Loucy (cell line): Measurements from ENCODE around the gene DCAF11.

Experiments used
- H2AFZ ChIP-seq: fragments of 200-600 bp; sonication (generic); 2 replicates; pipeline ENCODE4 v1.6.0; 2016; ENCODE audit warnings: antibody characterized with exemption, mild to moderate bottlenecking, low read length, moderate library complexity
- H3F3A ChIP-seq: fragments of 200-600 bp; 2 replicates; pipeline ENCODE4 v1.6.0; 2016; ENCODE audit warnings: antibody characterized with exemption, low read depth, mild to moderate bottlenecking
- H3K27me3 ChIP-seq: fragments of 200-600 bp; sonication (generic); 2 replicates; pipeline ENCODE4 v1.6.1; 2014; ENCODE audit warnings: low read length, mild to moderate bottlenecking; ENCODE audit not compliant: insufficient read depth, poor library complexity, severe bottlenecking
- H3K36me3 ChIP-seq: fragments of 200-600 bp; sonication (generic); 2 replicates; pipeline ENCODE4 v1.6.1; 2016; ENCODE audit warnings: low read length; ENCODE audit not compliant: insufficient read depth
- H3K4me1 ChIP-seq: fragments of 200-600 bp; sonication (generic); 2 replicates; pipeline ENCODE4 v1.5.1; 2014; ENCODE audit warnings: low read length, mild to moderate bottlenecking; ENCODE audit not compliant: insufficient read depth, poor library complexity, severe bottlenecking
- H3K4me2 ChIP-seq: fragments of 200-600 bp; sonication (generic); 2 replicates; pipeline ENCODE4 v1.6.0; 2014; ENCODE audit warnings: antibody characterized with exemption, low read length, low read depth, mild to moderate bottlenecking; ENCODE audit not compliant: poor library complexity, severe bottlenecking
- H3K4me3 ChIP-seq: fragments of 200-600 bp; sonication (generic); 2 replicates; pipeline ENCODE4 v1.5.1; 2014; ENCODE audit warnings: low read length, mild to moderate bottlenecking, mixed read lengths; ENCODE audit not compliant: poor library complexity, severe bottlenecking
- H3K79me2 ChIP-seq: fragments of 200-600 bp; sonication (generic); 2 replicates; pipeline ENCODE4 v1.6.1; 2014; ENCODE audit warnings: low read length; ENCODE audit not compliant: insufficient read depth
- H3K9ac ChIP-seq: fragments of 200-600 bp; sonication (generic); 2 replicates; pipeline ENCODE4 v1.6.0; 2014; ENCODE audit warnings: mild to moderate bottlenecking, low read depth, low read length, moderate library complexity; ENCODE audit not compliant: poor library complexity, severe bottlenecking
- H3K9me2 ChIP-seq: fragments of 200-600 bp; sonication (generic); replicated peaks from 2 replicates; pipeline ENCODE4 v1.6.1; 2016; ENCODE audit warnings: low read depth, low read length, mixed read lengths
- H3K9me3 ChIP-seq: fragments of 200-600 bp; sonication (generic); 2 replicates; pipeline ENCODE4 v1.6.1; 2014; ENCODE audit warnings: mild to moderate bottlenecking, antibody characterized with exemption, low read length, low read depth; ENCODE audit not compliant: insufficient read depth
- H4K20me1 ChIP-seq: fragments of 200-600 bp; sonication (generic); 2 replicates; pipeline ENCODE4 v1.6.0; 2014; ENCODE audit warnings: antibody characterized with exemption, low read length, mild to moderate bottlenecking; ENCODE audit not compliant: insufficient read depth, poor library complexity, severe bottlenecking
- CTCF ChIP-seq: fragments of 200-600 bp; sonication (generic); conservative IDR thresholded peaks from 2 replicates; pipeline ENCODE4 v1.5.1; 2014; ENCODE audit warnings: mild to moderate bottlenecking, antibody characterized with exemption, low read length
- EZH2phosphoT487 ChIP-seq: fragments of 200-600 bp; IDR thresholded peaks from 2 replicates; pipeline ENCODE4 v1.6.1; 2018; ENCODE audit warnings: antibody characterized with exemption, mild to moderate bottlenecking, moderate library complexity, borderline replicate concordance

DCAF11 gene

GRCh38 chr14:24143511-24143910 lies 28.9 kb downstream of the DCAF11 start:
- Histone ChIP-seq H3K4me2 (peak overlapping the region; percentile 100), H3F3A (0 out of 2 replicates have a peak, but pooled peaks cover 2% of the 10 kb centered on the region), H3K9me3 (no peaks in the 10 kb centered on the region), H3K79me2 (peaks cover 73% of the 10 kb centered on the region), H3K27me3 (no peaks in the 10 kb centered on the region), H3K9ac (no peak overlapping the region), H4K20me1 (peaks cover 34% of the 10 kb centered on the region), H2AFZ (no peak overlapping the region), H3K9me2 (no peaks in the 10 kb centered on the region), H3K36me3 (peaks cover 10% of the 10 kb centered on the region), H3K4me1 (peaks cover 40% of the 10 kb centered on the region), H3K4me3 (no peak overlapping the region)
- TF ChIP-seq EZH2phosphoT487, result no peak
- no peak for TF ChIP-seq CTCF

- Histone ChIP-seq H3K9me2 (no peaks in the 10 kb centered on the region), H3K79me2 (peaks cover 73% of the 10 kb centered on the region), H4K20me1 (peaks cover 29% of the 10 kb centered on the region), H3K36me3 (peaks cover 3% of the 10 kb centered on the region; the same call in 1 of the 2 replicates), H3F3A (0 out of 2 replicates have a peak, but pooled peaks cover 2% of the 10 kb centered on the region), H3K4me2 (peak overlapping the region; percentile 100), H3K4me3 (no peak overlapping the region), H2AFZ (no peak overlapping the region), H3K9me3 (no peaks in the 10 kb centered on the region), H3K4me1 (peaks cover 40% of the 10 kb centered on the region), H3K9ac (no peak overlapping the region), H3K27me3 (no peaks in the 10 kb centered on the region)
- TF ChIP-seq EZH2phosphoT487 (no peak), CTCF (no peak)
Measured at GRCh38 chr14:24144451-24144850, 29.9 kb downstream of the DCAF11 start.

GRCh38 chr14:24145219-24145618 lies 30.6 kb downstream of the DCAF11 start:
- Histone ChIP-seq H3K4me3 (peak overlapping the region; percentile 100), H3K9me2 (no peaks in the 10 kb centered on the region), H3K27me3 (no peaks in the 10 kb centered on the region), H3F3A (0 out of 2 replicates have a peak, but pooled peaks cover 2% of the 10 kb centered on the region), H3K4me2 (peak overlapping the region; percentile 100), H4K20me1 (peaks cover 29% of the 10 kb centered on the region), H3K9me3 (no peaks in the 10 kb centered on the region), H3K79me2 (peaks cover 73% of the 10 kb centered on the region), H3K4me1 (peaks cover 35% of the 10 kb centered on the region), H2AFZ (no peak overlapping the region), H3K9ac (peak overlapping the region; percentile 95), H3K36me3 (peaks cover 8% of the 10 kb centered on the region; the same call in 1 of the 2 replicates)
- TF ChIP-seq EZH2phosphoT487 (no peak), CTCF (no peak)
